Esophagus muscularis mucosa (tissue), 4 donors: ENCODE results near the gene ZNF497. TPM values are rescaled to one million over a fixed set of nuclear protein-coding genes. Genes with fewer than 3 reads are reported as not detected.

Experiments
- DNase-seq: peaks from one replicate; pipeline ENCODE4 v3.0.0-alpha.2; 2017; ENCODE audit errors: extremely low spot score
- H3K27ac ChIP-seq, 4 donors: fragments of 200-600 bp; sonication (generic); replicated peaks in 1 of 4; 1 replicate in 3 of 4; 2 replicates in 1 of 4; pipeline ENCODE4 v1.5.1; 2016 to 2019; ENCODE audit warnings: mild to moderate bottlenecking in 1 of 4
- H3K27me3 ChIP-seq, 4 donors: fragments of 200-600 bp; sonication (generic); one replicate each; pipeline versions ENCODE4 v1.5.1 to v1.6.0; 2016 to 2019
- H3K36me3 ChIP-seq, 4 donors: fragments of 200-600 bp; sonication (generic); one replicate each; pipeline ENCODE4 v1.5.1; 2016 to 2019
- H3K4me1 ChIP-seq, 4 donors: fragments of 200-600 bp; sonication (generic); one replicate each; pipeline ENCODE4 v1.5.1; 2016 to 2019
- H3K4me3 ChIP-seq, 4 donors: fragments of 200-600 bp; sonication (generic); 1 replicate in 2 of 4; 2 replicates in 2 of 4; pipeline ENCODE4 v1.5.1; 2016 to 2019; ENCODE audit warnings: mild to moderate bottlenecking in 4 of 4, moderate library complexity in 1 of 4
- H3K9me3 ChIP-seq, 4 donors: fragments of 200-600 bp; sonication (generic); 1 replicate in 3 of 4; 2 replicates in 1 of 4; pipeline ENCODE4 v1.5.1; 2016 to 2019
- EP300 ChIP-seq: sonication (generic); formaldehyde crosslinking; IDR thresholded peaks from one replicate; pipeline ENCODE4 v1.6.1; 2017; ENCODE audit warnings: antibody characterized with exemption
- POLR2A ChIP-seq: fragments of 450-650 bp; IDR thresholded peaks from one replicate; pipeline ENCODE4 v1.6.1; 2017; ENCODE audit warnings: antibody characterized with exemption, moderate library complexity, mild to moderate bottlenecking, low read depth
- POLR2AphosphoS5 ChIP-seq, 2 donors: sonication (generic); formaldehyde crosslinking; IDR thresholded peaks; one replicate each; pipeline ENCODE4 v1.6.1; 2017; ENCODE audit warnings: antibody characterized with exemption in 2 of 2
- WGBS: methylation state at CpG from one replicate; pipeline ENCODE4 v1.1.5; 2018; 5-methylcytosine and 5-hydroxymethylcytosine counted together
- intact Hi-C: fragments of 100-400 bp; cut with DNase I; formaldehyde crosslinking; loops from one replicate; pipeline ENCODE4 v1.15.1; 2023
- total RNA-seq, 4 donors: library from RNA; depleted of rRNA; stranded (reverse); fragments of >200 nt; gene quantifications; one replicate each; pipeline versions ENCODE4 v1.1.0 to v1.2.1, GENCODE V29; 2016
- TF ChIP-seq, protein P1 (sequence below), 3 experiments: fragments of 200-600 bp in 2 of 3; fragments of 450-650 bp in 1 of 3; sonication (generic) in 2 of 3; IDR thresholded peaks; one replicate each; pipeline ENCODE4 v1.5.1; 2017 to 2019; ENCODE audit warnings: antibody characterized with exemption in 3 of 3, mild to moderate bottlenecking in 2 of 3, moderate library complexity in 1 of 3

ZNF497 gene
- total RNA-seq, 4 donors from 2014 or later: 0.42 to 1.1 (median 0.92) TPM

DNA sequence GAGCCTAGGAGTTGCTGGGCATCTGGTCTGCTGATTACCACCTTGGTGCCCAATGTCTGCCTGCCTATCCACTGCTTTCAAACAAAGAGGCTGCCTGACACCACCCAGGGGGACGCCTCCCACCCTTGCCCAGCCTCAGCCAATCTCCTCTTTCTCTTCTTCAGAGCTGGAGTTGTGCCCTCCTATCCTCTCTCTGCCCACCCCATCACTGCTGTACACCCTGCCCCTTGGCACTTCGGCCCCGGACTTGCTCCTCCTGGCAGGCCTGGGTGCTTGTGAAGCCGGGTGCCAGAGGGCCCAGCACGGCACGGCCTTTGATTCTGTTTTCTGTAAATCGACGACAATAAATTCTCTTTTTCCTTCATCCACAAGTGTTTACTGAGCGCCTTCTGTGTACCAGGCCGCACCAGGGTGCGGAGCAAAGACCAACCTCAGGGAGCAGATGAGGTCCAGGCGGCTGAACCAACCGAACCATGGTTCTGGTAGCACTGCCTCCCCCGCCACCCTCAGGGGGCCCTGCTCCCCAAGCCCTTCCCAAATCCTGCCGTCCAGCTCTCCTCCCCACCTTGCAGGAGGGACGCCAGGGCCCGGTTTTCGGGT, 37.9 kb upstream of the ZNF497 start:
- 61% methylated on average over 14 of the region's 18 CpGs for WGBS
- H3K27ac ChIP-seq: peak overlapping the region in 3 of 4 donors; percentile 23 to 81 (median 70)
- peak overlapping the region; percentile 60 to 67 (median 65) for H3K4me3 ChIP-seq

DNA sequence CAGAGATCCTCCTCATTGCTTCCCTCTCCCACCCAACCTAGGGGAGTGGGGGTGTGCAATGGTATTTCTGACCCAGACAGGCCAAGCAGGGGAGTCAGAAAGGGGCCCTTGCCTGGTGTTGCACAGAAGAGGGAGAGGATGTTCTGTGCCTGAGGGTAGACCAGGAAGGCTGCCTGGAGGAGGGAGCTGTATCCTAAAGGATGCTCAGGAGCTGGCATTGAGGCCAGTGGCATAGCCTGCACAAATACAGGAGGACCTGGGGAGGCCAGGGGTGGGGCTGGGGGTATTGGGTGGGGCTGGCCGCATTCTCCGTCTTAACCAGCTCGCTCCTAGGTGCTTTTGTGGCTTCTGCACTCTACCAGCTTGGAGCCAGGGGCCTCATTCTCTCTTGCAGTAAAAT, 37.4 kb upstream of the ZNF497 start:
- H3K4me1 ChIP-seq: peaks cover 17 to 37% (median 33%) of the 10 kb centered on the region in 4 donors
- TF ChIP-seq POLR2A (no peak), POLR2AphosphoS5 (IDR thresholded peaks at IDR 0.05) (no peak), EP300 (no peak)
- TF ChIP-seq, protein P1, sequence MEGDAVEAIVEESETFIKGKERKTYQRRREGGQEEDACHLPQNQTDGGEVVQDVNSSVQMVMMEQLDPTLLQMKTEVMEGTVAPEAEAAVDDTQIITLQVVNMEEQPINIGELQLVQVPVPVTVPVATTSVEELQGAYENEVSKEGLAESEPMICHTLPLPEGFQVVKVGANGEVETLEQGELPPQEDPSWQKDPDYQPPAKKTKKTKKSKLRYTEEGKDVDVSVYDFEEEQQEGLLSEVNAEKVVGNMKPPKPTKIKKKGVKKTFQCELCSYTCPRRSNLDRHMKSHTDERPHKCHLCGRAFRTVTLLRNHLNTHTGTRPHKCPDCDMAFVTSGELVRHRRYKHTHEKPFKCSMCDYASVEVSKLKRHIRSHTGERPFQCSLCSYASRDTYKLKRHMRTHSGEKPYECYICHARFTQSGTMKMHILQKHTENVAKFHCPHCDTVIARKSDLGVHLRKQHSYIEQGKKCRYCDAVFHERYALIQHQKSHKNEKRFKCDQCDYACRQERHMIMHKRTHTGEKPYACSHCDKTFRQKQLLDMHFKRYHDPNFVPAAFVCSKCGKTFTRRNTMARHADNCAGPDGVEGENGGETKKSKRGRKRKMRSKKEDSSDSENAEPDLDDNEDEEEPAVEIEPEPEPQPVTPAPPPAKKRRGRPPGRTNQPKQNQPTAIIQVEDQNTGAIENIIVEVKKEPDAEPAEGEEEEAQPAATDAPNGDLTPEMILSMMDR (IDR thresholded peaks at IDR 0.05): no peak
- no peak overlapping the region for H3K27ac ChIP-seq
- 80% methylated on average over 1 of the region's 3 CpGs for WGBS
- peak overlapping the region in 1 of 4 donors; percentile 65 for H3K4me3 ChIP-seq
- no peak for DNase-seq
- H3K9me3 ChIP-seq: no peaks in the 10 kb centered on the region
- peaks cover 0 to 6% (median 6%) of the 10 kb centered on the region in 4 donors for H3K36me3 ChIP-seq
- peaks cover 0 to 29% (median 15%) of the 10 kb centered on the region in 4 donors for H3K27me3 ChIP-seq
- intact Hi-C loops: loop anchor here (5.0 kb wide), 1 partner anchor 37 kb away; no protein-coding TSS in a partner anchor

More for the DNA sequence above, 37.9 kb upstream of the ZNF497 start:
- Histone ChIP-seq H3K4me1 (peaks cover 17 to 37% (median 33%) of the 10 kb centered on the region in 4 donors), H3K9me3 (no peaks in the 10 kb centered on the region), H3K27me3 (peaks cover 0 to 26% (median 15%) of the 10 kb centered on the region in 4 donors), H3K36me3 (peaks cover 0 to 1% (median under 1%) of the 10 kb centered on the region in 4 donors)
- TF ChIP-seq, protein P1 (IDR thresholded peaks at IDR 0.05): no peak
- TF ChIP-seq EP300 (no peak), POLR2AphosphoS5 (IDR thresholded peaks at IDR 0.05) (no peak), POLR2A (no peak)
- intact Hi-C loops: loop anchor here (5.0 kb wide), 1 partner anchor 37 kb away; no protein-coding TSS in a partner anchor
- no peak for DNase-seq

DNA sequence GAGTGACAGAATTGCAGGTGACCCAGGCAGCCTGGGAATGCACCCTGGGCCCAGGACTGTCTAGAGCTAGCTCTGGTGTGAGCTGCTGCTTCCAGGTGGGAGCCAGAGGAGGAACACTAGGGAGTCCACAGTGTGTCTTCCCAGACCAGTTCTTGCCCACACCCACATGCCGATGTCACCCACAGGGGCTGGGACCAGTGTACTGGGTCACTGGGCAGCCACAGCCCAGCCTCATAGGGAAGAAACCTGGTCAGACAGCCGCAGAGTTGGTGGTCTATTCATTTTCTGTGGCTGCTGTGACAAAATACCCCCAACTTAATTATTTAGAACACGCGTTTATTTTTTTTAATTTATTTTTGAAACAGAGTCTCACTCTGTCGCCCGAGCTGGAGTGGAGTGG, 36.0 kb upstream of the ZNF497 start:
- H3K4me3 ChIP-seq: no peak overlapping the region
- no peaks in the 10 kb centered on the region for H3K9me3 ChIP-seq
- no peak overlapping the region for H3K27ac ChIP-seq
- no peak for DNase-seq
- H3K27me3 ChIP-seq: peaks cover 0 to 29% (median 15%) of the 10 kb centered on the region in 4 donors
- WGBS: 92% methylated on average over 5 of the region's 6 CpGs
- peaks cover 13 to 20% (median 19%) of the 10 kb centered on the region in 4 donors for H3K36me3 ChIP-seq
- TF ChIP-seq POLR2A: no peak
- TF ChIP-seq POLR2AphosphoS5 (IDR thresholded peaks at IDR 0.05): no peak
- TF ChIP-seq, protein P1 (IDR thresholded peaks at IDR 0.05): no peak
- TF ChIP-seq EP300: no peak
- intact Hi-C loops: no loop called here
- H3K4me1 ChIP-seq: peaks cover 17 to 37% (median 33%) of the 10 kb centered on the region in 4 donors

DNA sequence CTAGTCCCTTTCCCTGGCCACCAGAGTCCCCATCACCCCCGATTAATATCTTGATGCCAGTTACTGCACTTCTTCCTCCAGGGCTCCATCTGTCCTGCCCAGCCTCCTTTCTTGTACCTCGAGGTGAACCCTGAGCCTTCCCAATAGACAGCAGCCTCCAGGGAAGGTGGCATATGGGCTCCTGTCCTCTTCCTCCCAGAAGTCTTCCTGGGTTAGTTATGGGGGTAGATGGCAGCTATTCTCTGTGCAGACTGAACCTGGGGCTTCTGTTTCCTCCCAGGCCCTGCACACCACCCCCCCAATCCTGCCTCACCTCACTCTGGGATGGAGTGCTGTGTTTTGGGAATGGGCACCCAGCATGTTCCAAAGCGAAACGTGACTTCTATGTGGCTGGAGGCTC, 35.5 kb upstream of the ZNF497 start:
- peaks cover 0 to 29% (median 15%) of the 10 kb centered on the region in 4 donors for H3K27me3 ChIP-seq
- WGBS: 84% methylated on average over 4 of the region's 4 CpGs
- no peak for DNase-seq

More for the DNA sequence above, 35.5 kb upstream of the ZNF497 start:
- Histone ChIP-seq H3K36me3 (peaks cover 18 to 24% (median 24%) of the 10 kb centered on the region in 4 donors), H3K9me3 (no peaks in the 10 kb centered on the region), H3K27ac (no peak overlapping the region), H3K4me1 (peaks cover 17 to 37% (median 33%) of the 10 kb centered on the region in 4 donors), H3K4me3 (no peak overlapping the region)
- TF ChIP-seq POLR2AphosphoS5 (IDR thresholded peaks at IDR 0.05) (no peak), POLR2A (no peak)
- TF ChIP-seq, protein P1 (IDR thresholded peaks at IDR 0.05): no peak
- intact Hi-C loops: no loop called here
